RWPE1 (cell line): ENCODE measurements around the gene SKA2.
A peak's percentile ranks its signal among the peaks of the same experiment; 100 is the strongest.

Experiments
- CTCF ChIA-PET: fragments of 350-600 bp; sonication (Branson Sonifier 250); formaldehyde crosslinking; extraction: SDS; loops from one replicate; lab custom pipeline; 2021; lab: Yijun Ruan, JAX
- POLR2A ChIA-PET: fragments of 400-600 bp; formaldehyde crosslinking; extraction: SDS; loops from one replicate; lab custom pipeline; 2020; ENCODE audit warnings: antibody characterized with exemption; ENCODE audit not compliant: low non-redundant PET; lab: Yijun Ruan, JAX
- DNase-seq: peaks from one replicate; pipeline ENCODE4 v3.0.0; 2012; ENCODE audit warnings: low spot score
- H3K27ac ChIP-seq: fragments of 450-650 bp; 2 replicates; pipeline ENCODE4 v1.5.1; 2017
- CTCF ChIP-seq: fragments of 450-650 bp; conservative IDR thresholded peaks from 2 replicates; pipeline ENCODE4 v1.5.1; 2017; ENCODE audit warnings: low read depth, mild to moderate bottlenecking

Gene SKA2

GRCh38 chr17:59107306-59107670, 47.7 kb downstream of the SKA2 start:
- peak; percentile 12 for DNase-seq
- ChIA-PET CTCF (interaction anchor here (0.9 kb wide), 1 partner anchor 29 kb away, joined by 3 read pairs; no protein-coding TSS in a partner anchor), POLR2A (interaction anchor here (0.5 kb wide), 1 partner anchor 364 kb away, joined by 5 read pairs; no protein-coding TSS in a partner anchor)
- H3K27ac ChIP-seq = peak overlapping the region; percentile 98
- no peak for TF ChIP-seq CTCF

- POLR2A ChIA-PET = interaction anchor here (0.5 to 1.0 kb wide), 3 partner anchors 48 to 508 kb away, joined by 3 to 5 read pairs (median 5); partner anchors contain the start of genes PRR11 and SKA2
- CTCF ChIA-PET = interaction anchor here (0.9 kb wide), 1 partner anchor 29 kb away, joined by 3 read pairs; no protein-coding TSS in a partner anchor
- H3K27ac ChIP-seq = peak within 1 kb of the TSS; percentile 98
- DNase-seq = peak; percentile 96
- peak; percentile 14; the same call in 1 of the 2 replicates for TF ChIP-seq CTCF
These were observed 48.3 kb downstream of the SKA2 start, which contains the start of gene TRIM37 for GRCh38 chr17:59106463-59107305. TSS of gene TRIM37 (minus strand) at chr17:59106880. CDS start at chr17:59106461, 419 bp downstream.

- peak; percentile 54 for DNase-seq
- H3K27ac ChIP-seq = peak overlapping the region; percentile 98
- no peak for TF ChIP-seq CTCF
- CTCF ChIA-PET = no interaction called here
- POLR2A ChIA-PET = interaction anchor here (0.6 to 1.0 kb wide), 2 partner anchors 49 to 509 kb away, joined by 3 to 5 read pairs; partner anchors contain the start of genes PRR11 and SKA2
These were observed 49.0 kb downstream of the SKA2 start for GRCh38 chr17:59105852-59106462.

DNA sequence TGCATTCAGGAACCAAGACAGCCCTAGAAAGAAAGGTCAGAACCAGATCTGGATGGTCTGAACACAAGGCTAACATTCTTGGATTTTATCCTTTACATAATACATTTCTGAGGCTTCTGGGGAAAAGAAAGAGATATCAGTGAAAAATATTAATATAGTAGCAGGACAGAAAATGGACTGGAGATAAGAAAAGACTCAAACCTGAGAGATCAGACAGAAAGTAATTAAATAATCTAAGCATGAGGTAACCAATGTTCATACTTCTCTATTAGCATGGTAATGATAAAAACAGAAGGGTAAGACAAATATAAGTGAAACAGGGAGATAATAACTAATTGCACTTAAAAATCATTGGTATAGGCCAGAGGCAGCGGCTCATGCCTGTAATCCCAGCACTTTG, 53.8 kb downstream of the SKA2 start:
- ChIA-PET CTCF (no interaction called here), POLR2A (no interaction called here)
- TF ChIP-seq CTCF = no peak
- DNase-seq = no peak
- H3K27ac ChIP-seq = no peak overlapping the region

GRCh38 chr17:59097876-59098275, 57.1 kb downstream of the SKA2 start:
- no peak for DNase-seq
- no peak overlapping the region for H3K27ac ChIP-seq
- TF ChIP-seq CTCF = no peak
- CTCF ChIA-PET = no interaction called here
- POLR2A ChIA-PET = no interaction called here

DNA sequence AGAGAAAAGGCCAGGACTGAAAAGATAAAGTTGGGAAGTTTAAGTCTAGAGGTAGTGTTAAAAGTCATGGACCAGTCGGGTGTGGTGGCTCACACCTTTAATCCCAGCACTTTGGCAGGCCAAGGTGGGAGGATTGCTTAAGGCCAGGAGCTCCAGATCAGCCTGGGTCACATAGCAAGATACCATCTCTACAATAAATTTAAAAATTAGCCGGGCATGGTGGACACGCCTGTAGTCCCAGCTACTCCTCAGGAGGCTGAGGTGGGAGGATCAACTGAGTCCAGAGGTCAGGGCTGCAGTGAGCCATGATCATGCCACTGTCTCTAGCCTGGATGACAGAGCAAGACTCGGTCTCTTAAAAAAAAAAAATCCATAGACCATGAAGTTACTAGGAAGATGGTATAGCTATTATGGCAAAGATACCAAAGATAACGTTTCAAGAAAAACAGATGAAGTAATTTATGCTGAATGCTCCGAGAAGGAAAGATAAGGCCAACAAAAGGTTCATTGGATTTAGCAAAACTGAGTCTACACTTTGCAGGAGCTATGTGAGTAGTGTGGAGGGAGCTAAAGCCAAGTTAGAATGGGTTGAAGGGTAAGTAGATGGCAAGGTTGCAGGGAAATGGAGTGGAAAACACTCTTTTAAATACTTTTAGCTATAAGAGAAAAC, 60.0 kb downstream of the SKA2 start:
- no peak for TF ChIP-seq CTCF
- ChIA-PET POLR2A (no interaction called here), CTCF (interaction anchor here (0.6 to 0.7 kb wide), 2 partner anchors 124 to 358 kb away, joined by 3 read pairs; no protein-coding TSS in a partner anchor)
- no peak for DNase-seq
- peak overlapping the region; percentile 63 for H3K27ac ChIP-seq
